SK-N-SH treated with all-trans-retinoic acid at 6 μM for 48 hours (cell line): ENCODE results near the gene NDFIP1.
"Not testable (repeated sequence)": the region's sequence is repeated elsewhere in the genome, so short reads cannot be mapped to it uniquely, and the experiment has no call there.

Experiments used
- ATAC-seq: fragments of 200-7000 bp; cut with Tn5 transposase; 3 replicates; pipeline ENCODE4 v1.9.1; 2020; ENCODE audit warnings: mild to moderate bottlenecking, moderate library complexity
- BACH2 ChIP-seq: fragments of 250-450 bp; sonication (Bioruptor Pico); IDR thresholded peaks from 2 replicates; pipeline ENCODE4 v1.9.0; 2021; ENCODE audit warnings: mild to moderate bottlenecking, borderline replicate concordance
- CSDC2 ChIP-seq: fragments of 250-450 bp; sonication (Bioruptor Pico); IDR thresholded peaks from 2 replicates; pipeline ENCODE4 v1.5.0; 2020; ENCODE audit warnings: mild to moderate bottlenecking, moderate library complexity
- ESRRG ChIP-seq: fragments of 250-450 bp; sonication (Bioruptor Pico); IDR thresholded peaks from 2 replicates; pipeline ENCODE4 v1.6.1; 2021; ENCODE audit warnings: mild to moderate bottlenecking
- GLIS3 ChIP-seq: fragments of 250-450 bp; sonication (Bioruptor Pico); IDR thresholded peaks from 2 replicates; pipeline ENCODE4 v1.5.0; 2020; ENCODE audit warnings: mild to moderate bottlenecking, moderate library complexity
- ISL1 ChIP-seq: fragments of 250-450 bp; sonication (Bioruptor Pico); IDR thresholded peaks from 2 replicates; pipeline ENCODE4 v2.1.2; 2022; ENCODE audit warnings: mild to moderate bottlenecking, moderate library complexity
- OSR1 ChIP-seq: fragments of 250-450 bp; sonication (Bioruptor Pico); IDR thresholded peaks from 2 replicates; pipeline ENCODE4 v1.8.0; 2022; ENCODE audit warnings: moderate library complexity, mild to moderate bottlenecking, inconsistent platforms
- POU6F1 ChIP-seq: fragments of 250-450 bp; sonication (Bioruptor Pico); IDR thresholded peaks from 2 replicates; pipeline ENCODE4 v1.8.0; 2021; ENCODE audit warnings: low read depth, mild to moderate bottlenecking, moderate library complexity, borderline replicate concordance
- RARB ChIP-seq: fragments of 250-450 bp; sonication (Bioruptor Pico); IDR thresholded peaks from 2 replicates; pipeline ENCODE4 v1.8.0; 2021; ENCODE audit warnings: mild to moderate bottlenecking, moderate library complexity
- SNAI2 ChIP-seq: fragments of 250-450 bp; sonication (Bioruptor Pico); IDR thresholded peaks from 2 replicates; pipeline ENCODE4 v1.5.0; 2020; ENCODE audit warnings: mild to moderate bottlenecking, moderate library complexity
- TCF4 ChIP-seq: fragments of 250-450 bp; sonication (Bioruptor Pico); IDR thresholded peaks from 2 replicates; pipeline ENCODE4 v1.8.0; 2021; ENCODE audit warnings: mild to moderate bottlenecking, moderate library complexity, borderline replicate concordance
- TOX ChIP-seq: fragments of 250-450 bp; sonication (Bioruptor Pico); IDR thresholded peaks from 2 replicates; pipeline ENCODE4 v1.8.0; 2021; ENCODE audit warnings: mild to moderate bottlenecking, moderate library complexity, borderline replicate concordance
- ZC3H10 ChIP-seq: fragments of 250-450 bp; sonication (Bioruptor Pico); IDR thresholded peaks from 2 replicates; pipeline ENCODE4 v1.5.1; 2021; ENCODE audit warnings: mild to moderate bottlenecking, moderate library complexity
- ZFP3 ChIP-seq: fragments of 250-450 bp; sonication (Bioruptor Pico); IDR thresholded peaks from 2 replicates; pipeline ENCODE4 v1.5.0; 2020; ENCODE audit warnings: mild to moderate bottlenecking, moderate library complexity
- ZFP30 ChIP-seq: fragments of 450-650 bp; formaldehyde crosslinking; IDR thresholded peaks from 2 replicates; pipeline ENCODE4 v1.5.0; 2022; ENCODE audit warnings: mild to moderate bottlenecking, moderate library complexity
- ZNF565 ChIP-seq: fragments of 450-650 bp; formaldehyde crosslinking; conservative IDR thresholded peaks from 2 replicates; pipeline ENCODE4 v1.5.0; 2020; ENCODE audit warnings: low read depth, mild to moderate bottlenecking, moderate library complexity
- ZNF70 ChIP-seq: fragments of 450-650 bp; formaldehyde crosslinking; IDR thresholded peaks from 2 replicates; pipeline ENCODE4 v1.5.0; 2020; ENCODE audit warnings: mild to moderate bottlenecking, moderate library complexity
- ZNF8 ChIP-seq: fragments of 450-650 bp; formaldehyde crosslinking; IDR thresholded peaks from 2 replicates; pipeline ENCODE4 v1.5.0; 2020; ENCODE audit warnings: mild to moderate bottlenecking, moderate library complexity
- TF ChIP-seq, protein P1 (sequence below): fragments of 250-450 bp; sonication (Bioruptor Pico); IDR thresholded peaks from 2 replicates; pipeline ENCODE4 v1.5.1; 2021; ENCODE audit warnings: mild to moderate bottlenecking, moderate library complexity
- TF ChIP-seq, protein P2 (sequence below): fragments of 250-450 bp; sonication (Bioruptor Pico); IDR thresholded peaks from 2 replicates; pipeline ENCODE4 v1.8.0; 2020; ENCODE audit warnings: mild to moderate bottlenecking, moderate library complexity, borderline replicate concordance
- TF ChIP-seq, protein P3 (sequence below): fragments of 250-450 bp; sonication (Bioruptor Pico); IDR thresholded peaks from 2 replicates; pipeline ENCODE4 v1.5.1; 2020; ENCODE audit warnings: low read depth, mild to moderate bottlenecking, moderate library complexity
- TF ChIP-seq, protein P4 (sequence below): fragments of 250-450 bp; sonication (Bioruptor Pico); IDR thresholded peaks from 2 replicates; pipeline ENCODE4 v1.5.0; 2020; ENCODE audit warnings: mild to moderate bottlenecking, moderate library complexity

NDFIP1 gene

DNA sequence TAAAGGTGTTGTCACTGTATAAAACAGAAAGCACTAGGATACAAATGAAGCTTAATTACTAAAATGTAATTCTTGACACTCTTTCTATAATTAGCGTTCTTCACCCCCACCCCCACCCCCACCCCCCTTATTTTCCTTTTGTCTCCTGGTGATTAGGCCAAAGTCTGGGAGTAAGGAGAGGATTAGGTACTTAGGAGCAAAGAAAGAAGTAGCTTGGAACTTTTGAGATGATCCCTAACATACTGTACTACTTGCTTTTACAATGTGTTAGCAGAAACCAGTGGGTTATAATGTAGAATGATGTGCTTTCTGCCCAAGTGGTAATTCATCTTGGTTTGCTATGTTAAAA lies 43.8 kb downstream of the NDFIP1 start:
- peak; percentile 56 for ATAC-seq
- no peak for TF ChIP-seq ZNF70 (CRISPR knock-in tag)
- TF ChIP-seq, protein P1, sequence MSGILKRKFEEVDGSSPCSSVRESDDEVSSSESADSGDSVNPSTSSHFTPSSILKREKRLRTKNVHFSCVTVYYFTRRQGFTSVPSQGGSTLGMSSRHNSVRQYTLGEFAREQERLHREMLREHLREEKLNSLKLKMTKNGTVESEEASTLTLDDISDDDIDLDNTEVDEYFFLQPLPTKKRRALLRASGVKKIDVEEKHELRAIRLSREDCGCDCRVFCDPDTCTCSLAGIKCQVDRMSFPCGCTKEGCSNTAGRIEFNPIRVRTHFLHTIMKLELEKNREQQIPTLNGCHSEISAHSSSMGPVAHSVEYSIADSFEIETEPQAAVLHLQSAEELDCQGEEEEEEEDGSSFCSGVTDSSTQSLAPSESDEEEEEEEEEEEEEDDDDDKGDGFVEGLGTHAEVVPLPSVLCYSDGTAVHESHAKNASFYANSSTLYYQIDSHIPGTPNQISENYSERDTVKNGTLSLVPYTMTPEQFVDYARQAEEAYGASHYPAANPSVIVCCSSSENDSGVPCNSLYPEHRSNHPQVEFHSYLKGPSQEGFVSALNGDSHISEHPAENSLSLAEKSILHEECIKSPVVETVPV (CRISPR knock-in tag) = no peak
- TF ChIP-seq, protein P2, sequence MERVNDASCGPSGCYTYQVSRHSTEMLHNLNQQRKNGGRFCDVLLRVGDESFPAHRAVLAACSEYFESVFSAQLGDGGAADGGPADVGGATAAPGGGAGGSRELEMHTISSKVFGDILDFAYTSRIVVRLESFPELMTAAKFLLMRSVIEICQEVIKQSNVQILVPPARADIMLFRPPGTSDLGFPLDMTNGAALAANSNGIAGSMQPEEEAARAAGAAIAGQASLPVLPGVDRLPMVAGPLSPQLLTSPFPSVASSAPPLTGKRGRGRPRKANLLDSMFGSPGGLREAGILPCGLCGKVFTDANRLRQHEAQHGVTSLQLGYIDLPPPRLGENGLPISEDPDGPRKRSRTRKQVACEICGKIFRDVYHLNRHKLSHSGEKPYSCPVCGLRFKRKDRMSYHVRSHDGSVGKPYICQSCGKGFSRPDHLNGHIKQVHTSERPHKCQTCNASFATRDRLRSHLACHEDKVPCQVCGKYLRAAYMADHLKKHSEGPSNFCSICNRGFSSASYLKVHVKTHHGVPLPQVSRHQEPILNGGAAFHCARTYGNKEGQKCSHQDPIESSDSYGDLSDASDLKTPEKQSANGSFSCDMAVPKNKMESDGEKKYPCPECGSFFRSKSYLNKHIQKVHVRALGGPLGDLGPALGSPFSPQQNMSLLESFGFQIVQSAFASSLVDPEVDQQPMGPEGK (CRISPR knock-in tag) = no peak
- no peak for TF ChIP-seq ESRRG (CRISPR knock-in tag)

DNA sequence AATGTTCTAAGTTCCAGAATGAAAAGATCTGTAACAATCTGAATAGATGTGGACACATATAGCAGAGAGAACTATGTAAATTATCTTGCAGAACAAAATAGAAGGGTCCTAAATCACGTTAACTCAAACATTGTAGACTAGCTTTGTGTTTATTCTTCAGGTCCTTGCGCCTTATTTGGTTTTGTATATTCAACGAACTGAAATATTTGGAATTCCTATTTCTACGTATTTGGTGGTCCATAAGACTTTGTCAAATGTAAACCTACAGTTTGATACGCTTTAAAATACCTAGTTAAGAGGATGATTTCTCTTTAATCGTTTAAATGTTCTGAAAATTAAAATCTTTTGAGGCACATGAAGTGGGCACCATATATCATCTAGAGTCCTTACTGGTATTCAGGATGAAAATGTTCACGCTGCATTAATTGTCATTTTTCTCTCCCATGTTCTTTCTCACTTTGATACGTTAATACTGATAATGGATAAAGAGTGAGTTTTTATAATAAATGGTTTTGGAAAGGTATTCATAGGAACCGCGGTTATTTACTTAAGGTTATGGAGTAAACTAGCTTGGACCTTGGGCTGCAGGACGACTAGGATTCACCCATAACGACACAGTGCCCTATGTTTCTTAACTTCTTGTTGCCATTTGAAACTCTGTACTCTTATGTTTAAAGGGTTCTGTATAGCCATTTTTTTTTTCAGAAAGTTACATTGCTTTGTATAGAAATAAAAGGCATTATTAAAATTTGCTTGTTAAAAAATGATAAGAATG lies 45.3 kb downstream of the NDFIP1 start:
- TF ChIP-seq ZC3H10 (CRISPR knock-in tag) (no peak), SNAI2 (CRISPR knock-in tag) (no peak), CSDC2 (no peak), ZFP30 (no peak), GLIS3 (CRISPR knock-in tag) (no peak), ZNF70 (CRISPR knock-in tag) (no peak), ZNF565 (CRISPR knock-in tag) (no peak), OSR1 (CRISPR knock-in tag) (no peak), TCF4 (no peak), ZFP3 (no peak), ESRRG (CRISPR knock-in tag) (no peak), RARB (CRISPR knock-in tag) (no peak)
- TF ChIP-seq, protein P3, sequence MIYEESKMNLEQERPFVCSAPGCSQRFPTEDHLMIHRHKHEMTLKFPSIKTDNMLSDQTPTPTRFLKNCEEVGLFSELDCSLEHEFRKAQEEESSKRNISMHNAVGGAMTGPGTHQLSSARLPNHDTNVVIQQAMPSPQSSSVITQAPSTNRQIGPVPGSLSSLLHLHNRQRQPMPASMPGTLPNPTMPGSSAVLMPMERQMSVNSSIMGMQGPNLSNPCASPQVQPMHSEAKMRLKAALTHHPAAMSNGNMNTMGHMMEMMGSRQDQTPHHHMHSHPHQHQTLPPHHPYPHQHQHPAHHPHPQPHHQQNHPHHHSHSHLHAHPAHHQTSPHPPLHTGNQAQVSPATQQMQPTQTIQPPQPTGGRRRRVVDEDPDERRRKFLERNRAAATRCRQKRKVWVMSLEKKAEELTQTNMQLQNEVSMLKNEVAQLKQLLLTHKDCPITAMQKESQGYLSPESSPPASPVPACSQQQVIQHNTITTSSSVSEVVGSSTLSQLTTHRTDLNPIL = no peak
- TF ChIP-seq, protein P2 (CRISPR knock-in tag) = no peak
- ATAC-seq = no peak

GRCh38 chr5:142154449-142154841 lies 45.9 kb downstream of the NDFIP1 start:
- ATAC-seq = not testable (repeated sequence)

DNA sequence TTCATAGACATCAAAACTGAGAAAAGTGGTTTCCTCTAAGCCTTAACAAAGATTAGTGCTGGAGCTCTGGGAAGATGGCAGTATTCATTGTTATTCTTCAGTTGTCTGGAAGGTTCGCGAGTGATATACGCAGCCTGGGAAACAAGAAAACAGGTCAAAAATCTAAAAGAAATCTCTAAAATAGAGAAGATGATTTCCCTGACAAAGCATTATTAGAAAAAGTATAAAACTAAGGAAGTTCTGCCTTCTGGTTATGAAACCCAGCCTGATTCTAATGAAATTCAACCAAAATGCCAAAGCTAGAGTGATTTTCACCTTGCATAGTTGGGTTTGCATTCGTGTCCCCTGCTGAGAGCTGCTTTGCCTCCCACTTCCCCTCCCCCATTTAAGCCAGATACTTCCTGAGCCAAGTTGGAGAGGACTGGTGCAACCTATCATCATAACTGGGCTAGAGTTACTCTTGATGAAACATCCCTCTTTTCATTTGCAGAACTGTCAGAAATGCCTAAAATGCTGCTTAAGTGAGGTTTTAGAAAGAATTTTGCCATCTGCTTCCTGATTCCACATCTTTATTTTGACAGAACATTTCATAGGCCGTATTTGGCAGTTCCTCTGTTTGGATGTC lies 48.4 kb downstream of the NDFIP1 start:
- TF ChIP-seq TOX (no peak), SNAI2 (CRISPR knock-in tag) (no peak), POU6F1 (CRISPR knock-in tag) (no peak), ZNF565 (CRISPR knock-in tag) (no peak), ZNF8 (CRISPR knock-in tag) (no peak), CSDC2 (no peak), OSR1 (CRISPR knock-in tag) (no peak), ESRRG (CRISPR knock-in tag) (no peak), BACH2 (no peak), ISL1 (CRISPR knock-in tag) (no peak)
- TF ChIP-seq, protein P4, sequence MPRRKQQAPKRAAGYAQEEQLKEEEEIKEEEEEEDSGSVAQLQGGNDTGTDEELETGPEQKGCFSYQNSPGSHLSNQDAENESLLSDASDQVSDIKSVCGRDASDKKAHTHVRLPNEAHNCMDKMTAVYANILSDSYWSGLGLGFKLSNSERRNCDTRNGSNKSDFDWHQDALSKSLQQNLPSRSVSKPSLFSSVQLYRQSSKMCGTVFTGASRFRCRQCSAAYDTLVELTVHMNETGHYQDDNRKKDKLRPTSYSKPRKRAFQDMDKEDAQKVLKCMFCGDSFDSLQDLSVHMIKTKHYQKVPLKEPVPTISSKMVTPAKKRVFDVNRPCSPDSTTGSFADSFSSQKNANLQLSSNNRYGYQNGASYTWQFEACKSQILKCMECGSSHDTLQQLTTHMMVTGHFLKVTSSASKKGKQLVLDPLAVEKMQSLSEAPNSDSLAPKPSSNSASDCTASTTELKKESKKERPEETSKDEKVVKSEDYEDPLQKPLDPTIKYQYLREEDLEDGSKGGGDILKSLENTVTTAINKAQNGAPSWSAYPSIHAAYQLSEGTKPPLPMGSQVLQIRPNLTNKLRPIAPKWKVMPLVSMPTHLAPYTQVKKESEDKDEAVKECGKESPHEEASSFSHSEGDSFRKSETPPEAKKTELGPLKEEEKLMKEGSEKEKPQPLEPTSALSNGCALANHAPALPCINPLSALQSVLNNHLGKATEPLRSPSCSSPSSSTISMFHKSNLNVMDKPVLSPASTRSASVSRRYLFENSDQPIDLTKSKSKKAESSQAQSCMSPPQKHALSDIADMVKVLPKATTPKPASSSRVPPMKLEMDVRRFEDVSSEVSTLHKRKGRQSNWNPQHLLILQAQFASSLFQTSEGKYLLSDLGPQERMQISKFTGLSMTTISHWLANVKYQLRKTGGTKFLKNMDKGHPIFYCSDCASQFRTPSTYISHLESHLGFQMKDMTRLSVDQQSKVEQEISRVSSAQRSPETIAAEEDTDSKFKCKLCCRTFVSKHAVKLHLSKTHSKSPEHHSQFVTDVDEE (CRISPR knock-in tag) = no peak
- no peak for ATAC-seq
